CD4-positive, alpha-beta memory T cell (primary cell): Measurements from ENCODE around the gene VCAN. TPM values are rescaled to one million over a fixed set of nuclear protein-coding genes. Genes with fewer than 3 reads are reported as not detected.

Source experiments
- CTCF ChIA-PET: fragments of 350-600 bp; sonication (Branson Sonifier 250); formaldehyde crosslinking; loops from one replicate; lab custom pipeline; 2021; ENCODE audit warnings: inconsistent platforms; ENCODE audit not compliant: partially characterized antibody; lab: Charles Lee
- POLR2A ChIA-PET: fragments of 350-600 bp; sonication (Branson Sonifier 250); formaldehyde crosslinking; loops from one replicate; lab custom pipeline; 2021; ENCODE audit not compliant: partially characterized antibody; lab: Charles Lee
- DNase-seq, 5 donors: peaks; one replicate each; pipeline versions ENCODE4 v3.0.0 to v3.0.0-alpha.2; 2020 to 2022; ENCODE audit warnings: mixed read lengths in 1 of 5
- H3K27ac ChIP-seq: one replicate; pipeline ENCODE4 v1.7.0; 2013; ENCODE audit warnings: low read depth, low read length
- H3K27me3 ChIP-seq: 2 replicates; pipeline ENCODE4 v1.7.0; 2013; ENCODE audit warnings: mild to moderate bottlenecking, low read length, moderate library complexity; ENCODE audit not compliant: insufficient read depth
- H3K36me3 ChIP-seq: 2 replicates; pipeline ENCODE4 v1.7.0; 2013; ENCODE audit warnings: mild to moderate bottlenecking, low read length, moderate library complexity; ENCODE audit not compliant: insufficient read depth
- H3K4me1 ChIP-seq: 2 replicates; pipeline ENCODE4 v1.7.0; 2013; ENCODE audit warnings: mild to moderate bottlenecking, low read length, moderate library complexity; ENCODE audit not compliant: insufficient read depth
- H3K4me3 ChIP-seq, 2 donors: one replicate each; pipeline ENCODE4 v1.7.0; 2013; ENCODE audit warnings: low read length in 2 of 2, mild to moderate bottlenecking in 1 of 2
- H3K9me3 ChIP-seq, 2 donors: one replicate each; pipeline ENCODE4 v1.7.0; 2013; ENCODE audit warnings: low read length in 2 of 2, control low read depth in 1 of 2; ENCODE audit not compliant: control insufficient read depth in 1 of 2
- H3K27ac Mint-ChIP-seq, 7 donors: one replicate each; pipeline ENCODE4 v1.8.0; 2020 to 2021; ENCODE audit warnings: mixed read lengths in 7 of 7, mild to moderate bottlenecking in 6 of 7, inconsistent platforms in 3 of 7, moderate library complexity in 3 of 7
- H3K27me3 Mint-ChIP-seq, 2 donors: one replicate each; pipeline ENCODE4 v1.8.0; 2020 to 2021; ENCODE audit warnings: mixed read lengths in 2 of 2
- H3K36me3 Mint-ChIP-seq, 2 donors: one replicate each; pipeline ENCODE4 v1.8.0; 2020 to 2021; ENCODE audit warnings: mixed read lengths in 2 of 2, inconsistent platforms in 1 of 2, mild to moderate bottlenecking in 1 of 2
- H3K4me1 Mint-ChIP-seq, 4 donors: one replicate each; pipeline ENCODE4 v1.8.0; 2020 to 2021; ENCODE audit warnings: mixed read lengths in 4 of 4, mild to moderate bottlenecking in 1 of 4
- H3K4me3 Mint-ChIP-seq, 8 donors: one replicate each; pipeline ENCODE4 v1.8.0; 2020 to 2021; ENCODE audit warnings: mixed read lengths in 8 of 8, mild to moderate bottlenecking in 7 of 8, moderate library complexity in 6 of 8, inconsistent platforms in 3 of 8
- H3K9me3 Mint-ChIP-seq, 8 donors: one replicate each; pipeline ENCODE4 v1.8.0; 2020 to 2021; ENCODE audit warnings: mixed read lengths in 8 of 8, mild to moderate bottlenecking in 5 of 8, inconsistent platforms in 3 of 8, moderate library complexity in 1 of 8
- intact Hi-C: fragments of 100-400 bp; cut with micrococcal nuclease; formaldehyde crosslinking; loops from one replicate; pipeline ENCODE4 v1.15.1; 2023
- polyA plus RNA-seq, 2 donors: library from polyadenylated mRNA; unstranded; fragments of 300-500 nt; fragmentation: Illumina TruSeq; gene quantifications; one replicate each; pipeline ENCODE4 v1.2.3, GENCODE V29; 2021
- total RNA-seq, 2 experiments: library from RNA; stranded (reverse); gene quantifications; one replicate each; pipeline ENCODE4 v1.2.3, GENCODE V29; 2021

The VCAN gene
- total and polyA plus RNA-seq, 4 experiments from 2014 or later, result 0.05 to 0.09 (median 0.06) TPM; not detected in 1

GRCh38 chr5:83590966-83591365 is 119.4 kb downstream of the VCAN start:
- CTCF ChIA-PET, result no interaction called here

DNA sequence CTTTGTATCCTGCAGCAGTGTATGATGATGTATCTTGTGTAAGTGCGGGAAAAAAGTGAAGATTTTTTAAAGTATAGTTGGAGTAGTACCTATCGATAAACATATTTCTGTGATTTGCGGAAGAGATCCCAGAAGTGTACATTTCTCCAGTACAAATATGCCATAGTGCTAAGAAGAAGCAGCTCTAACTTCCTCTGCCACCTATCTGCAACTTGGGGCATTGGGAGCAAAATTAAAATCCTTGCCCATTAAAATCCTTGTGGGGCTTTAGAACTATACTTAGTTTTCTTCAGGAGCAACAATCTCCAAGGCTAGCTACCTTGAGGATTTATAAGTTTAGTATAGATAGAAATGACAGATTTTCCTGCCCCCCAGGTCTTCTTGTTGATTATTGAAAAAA is 123.7 kb downstream of the VCAN start:
- Histone ChIP-seq H3K4me3 (no peak overlapping the region), H3K36me3 (no peaks in the 10 kb centered on the region), H3K27me3 (no peaks in the 10 kb centered on the region), H3K4me1 (no peaks in the 10 kb centered on the region), H3K27ac (no peak overlapping the region), H3K9me3 (no peaks in the 10 kb centered on the region)
- POLR2A ChIA-PET, result no interaction called here
- Mint-ChIP-seq H3K4me1 (no peaks in the 10 kb centered on the region), H3K27me3 (no peaks in the 10 kb centered on the region), H3K36me3 (no peaks in the 10 kb centered on the region), H3K9me3 (no peaks in the 10 kb centered on the region), H3K27ac (no peak overlapping the region), H3K4me3 (no peak overlapping the region)
- DNase-seq, result no peak
- CTCF ChIA-PET, result no interaction called here
- intact Hi-C loops, result no loop called here

More at GRCh38 chr5:83590966-83591365, 119.4 kb downstream of the VCAN start:
- Histone ChIP-seq H3K36me3 (no peaks in the 10 kb centered on the region), H3K4me3 (no peak overlapping the region), H3K27me3 (no peaks in the 10 kb centered on the region), H3K27ac (no peak overlapping the region), H3K9me3 (no peaks in the 10 kb centered on the region), H3K4me1 (no peaks in the 10 kb centered on the region)
- DNase-seq, result no peak
- intact Hi-C loops, result no loop called here
- Mint-ChIP-seq H3K36me3 (no peaks in the 10 kb centered on the region), H3K9me3 (no peaks in the 10 kb centered on the region), H3K4me3 (no peak overlapping the region), H3K27me3 (peaks cover 2 to 4% of the 10 kb centered on the region in 2 donors), H3K4me1 (no peaks in the 10 kb centered on the region), H3K27ac (no peak overlapping the region)
- POLR2A ChIA-PET, result no interaction called here

GRCh38 chr5:83608122-83608521 is 136.6 kb downstream of the VCAN start:
- Mint-ChIP-seq H3K4me1 (no peaks in the 10 kb centered on the region), H3K4me3 (no peak overlapping the region), H3K27me3 (peaks cover 6 to 8% of the 10 kb centered on the region in 2 donors), H3K9me3 (peaks cover 0 to 3% (median 0%) of the 10 kb centered on the region in 8 donors), H3K36me3 (no peaks in the 10 kb centered on the region), H3K27ac (no peak overlapping the region)
- ChIA-PET POLR2A (no interaction called here), CTCF (no interaction called here)
- intact Hi-C loops, result no loop called here
- Histone ChIP-seq H3K27me3 (no peaks in the 10 kb centered on the region), H3K36me3 (no peaks in the 10 kb centered on the region), H3K9me3 (no peaks in the 10 kb centered on the region), H3K4me1 (no peaks in the 10 kb centered on the region), H3K27ac (no peak overlapping the region), H3K4me3 (no peak overlapping the region)
- no peak for DNase-seq

DNA sequence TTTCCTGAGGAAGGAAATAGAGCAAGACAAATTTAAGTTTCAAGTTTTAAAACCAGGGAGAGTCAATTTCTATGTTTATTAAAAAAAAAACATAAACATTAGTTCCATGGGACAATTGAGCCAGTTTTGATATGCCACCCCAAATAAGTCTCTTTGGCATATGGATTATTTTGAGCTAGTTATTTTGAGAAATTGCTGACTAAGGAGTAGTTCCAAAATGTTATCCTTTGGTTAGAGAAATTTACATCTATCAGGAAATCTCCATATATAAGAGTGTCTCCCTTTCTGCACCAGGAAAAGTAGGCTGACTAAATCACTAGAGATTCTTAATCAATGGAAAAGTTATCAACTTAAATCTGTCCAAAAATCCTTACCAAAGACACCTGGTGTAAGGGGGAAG is 143.3 kb downstream of the VCAN start:
- no peak overlapping the region for H3K27ac ChIP-seq
- Mint-ChIP-seq H3K27me3 (peaks cover 3% of the 10 kb centered on the region in 2 donors), H3K4me1 (no peaks in the 10 kb centered on the region), H3K36me3 (no peaks in the 10 kb centered on the region), H3K4me3 (no peak overlapping the region), H3K27ac (no peak overlapping the region), H3K9me3 (peaks cover 2 to 16% (median 15%) of the 10 kb centered on the region in 8 donors)
- H3K4me3 ChIP-seq, result no peak overlapping the region
- intact Hi-C loops, result no loop called here
- ChIA-PET CTCF (no interaction called here), POLR2A (no interaction called here)
- H3K9me3 ChIP-seq, result no peaks in the 10 kb centered on the region
- no peak for DNase-seq
- no peaks in the 10 kb centered on the region for H3K4me1 ChIP-seq
- H3K27me3 ChIP-seq, result no peaks in the 10 kb centered on the region
- H3K36me3 ChIP-seq, result no peaks in the 10 kb centered on the region

DNA sequence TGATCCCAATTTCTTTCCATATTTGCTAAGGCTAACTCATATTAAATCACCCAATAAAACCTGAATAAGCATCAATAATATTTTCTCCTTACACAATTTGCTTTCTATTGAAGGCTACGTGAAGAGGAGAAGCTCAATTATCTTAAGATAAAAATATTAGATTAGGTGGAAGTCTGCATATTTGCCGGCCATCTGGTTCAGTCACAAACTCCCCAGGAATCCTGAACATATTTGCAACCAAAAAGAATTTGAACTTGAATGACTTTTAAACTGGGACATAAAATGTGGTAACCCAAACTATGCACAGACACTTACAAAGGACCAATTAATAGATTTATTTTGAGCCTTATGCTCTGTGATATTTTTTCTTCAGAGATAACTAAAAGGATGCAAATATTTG is 156.8 kb downstream of the VCAN start:
- intact Hi-C loops, result no loop called here
- Histone ChIP-seq H3K4me1 (no peaks in the 10 kb centered on the region), H3K9me3 (no peaks in the 10 kb centered on the region), H3K36me3 (no peaks in the 10 kb centered on the region), H3K27ac (no peak overlapping the region), H3K4me3 (no peak overlapping the region), H3K27me3 (no peaks in the 10 kb centered on the region)
- no peak overlapping the region for H3K27ac Mint-ChIP-seq
- no peaks in the 10 kb centered on the region for H3K36me3 Mint-ChIP-seq
- H3K4me3 Mint-ChIP-seq, result no peak overlapping the region
- DNase-seq, result no peak
- ChIA-PET CTCF (no interaction called here), POLR2A (no interaction called here)
- peaks cover 0 to 4% (median 0%) of the 10 kb centered on the region in 8 donors for H3K9me3 Mint-ChIP-seq
- no peaks in the 10 kb centered on the region for H3K4me1 Mint-ChIP-seq
- peaks cover 0 to 1% of the 10 kb centered on the region in 2 donors for H3K27me3 Mint-ChIP-seq

Other genes with a start within 250 kb of the VCAN start
- not detected for gene HAPLN1, start 249.1 kb downstream of the VCAN start, total RNA-seq
- not detected for gene HAPLN1, start 249.1 kb downstream of the VCAN start, polyA plus RNA-seq